Testis (tissue), 2 donors: Measurements from ENCODE around the gene SYPL1.

Source experiments
- POLR2A ChIP-seq: fragments of 450-650 bp; IDR thresholded peaks from one replicate; pipeline ENCODE4 v1.6.1; 2017; ENCODE audit warnings: antibody characterized with exemption, mild to moderate bottlenecking, moderate library complexity
- TF ChIP-seq, protein P1 (sequence below), 3 experiments: fragments of 450-650 bp in 2 of 3; fragments of 200-600 bp in 1 of 3; sonication (generic) in 1 of 3; IDR thresholded peaks; one replicate each; pipeline ENCODE4 v1.5.1; 2016 to 2019; ENCODE audit warnings: antibody characterized with exemption in 3 of 3, mild to moderate bottlenecking in 2 of 3, moderate library complexity in 1 of 3

DNA sequence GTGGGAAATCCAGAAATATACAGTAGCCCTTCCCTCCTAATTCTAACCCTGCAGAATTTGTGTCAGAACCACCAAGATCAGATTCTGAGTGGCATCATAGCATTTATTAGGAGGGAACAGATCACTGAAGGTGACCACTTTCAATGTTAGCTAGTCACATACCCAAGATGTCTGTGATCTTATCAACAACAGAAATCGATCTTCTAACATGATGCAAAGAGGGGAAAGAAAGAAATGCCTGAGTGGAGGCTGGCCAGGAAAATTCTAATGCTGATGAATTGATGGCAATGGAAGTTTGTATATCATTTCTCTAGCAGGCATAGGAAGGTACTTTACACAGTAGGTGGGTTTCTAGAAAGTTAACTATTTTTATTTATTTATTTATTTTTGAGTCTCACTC, 10.6 kb upstream of the SYPL1 start:
- TF ChIP-seq, protein P1, sequence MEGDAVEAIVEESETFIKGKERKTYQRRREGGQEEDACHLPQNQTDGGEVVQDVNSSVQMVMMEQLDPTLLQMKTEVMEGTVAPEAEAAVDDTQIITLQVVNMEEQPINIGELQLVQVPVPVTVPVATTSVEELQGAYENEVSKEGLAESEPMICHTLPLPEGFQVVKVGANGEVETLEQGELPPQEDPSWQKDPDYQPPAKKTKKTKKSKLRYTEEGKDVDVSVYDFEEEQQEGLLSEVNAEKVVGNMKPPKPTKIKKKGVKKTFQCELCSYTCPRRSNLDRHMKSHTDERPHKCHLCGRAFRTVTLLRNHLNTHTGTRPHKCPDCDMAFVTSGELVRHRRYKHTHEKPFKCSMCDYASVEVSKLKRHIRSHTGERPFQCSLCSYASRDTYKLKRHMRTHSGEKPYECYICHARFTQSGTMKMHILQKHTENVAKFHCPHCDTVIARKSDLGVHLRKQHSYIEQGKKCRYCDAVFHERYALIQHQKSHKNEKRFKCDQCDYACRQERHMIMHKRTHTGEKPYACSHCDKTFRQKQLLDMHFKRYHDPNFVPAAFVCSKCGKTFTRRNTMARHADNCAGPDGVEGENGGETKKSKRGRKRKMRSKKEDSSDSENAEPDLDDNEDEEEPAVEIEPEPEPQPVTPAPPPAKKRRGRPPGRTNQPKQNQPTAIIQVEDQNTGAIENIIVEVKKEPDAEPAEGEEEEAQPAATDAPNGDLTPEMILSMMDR (IDR thresholded peaks at IDR 0.05) = no peak
- no peak for TF ChIP-seq POLR2A
